Articular chondrocyte of knee joint (primary cell): ENCODE results near the gene MATCAP1. TPM values are rescaled to one million over a fixed set of nuclear protein-coding genes. Genes with fewer than 3 reads are reported as not detected.

Experiments used
- small RNA-seq: library from RNA; depleted of rRNA; stranded (forward); fragments of <200 nt; gene quantifications from one replicate; pipeline ENCODE3, GENCODE V24; 2012
- total RNA-seq: library from RNA; depleted of rRNA; stranded (reverse); fragments of >200 nt; gene quantifications from 2 replicates; pipeline ENCODE4 v1.2.3, GENCODE V29; 2012

MATCAP1 gene
- total RNA-seq: 3.7 and 4.2 TPM in 2 replicates

DNA sequence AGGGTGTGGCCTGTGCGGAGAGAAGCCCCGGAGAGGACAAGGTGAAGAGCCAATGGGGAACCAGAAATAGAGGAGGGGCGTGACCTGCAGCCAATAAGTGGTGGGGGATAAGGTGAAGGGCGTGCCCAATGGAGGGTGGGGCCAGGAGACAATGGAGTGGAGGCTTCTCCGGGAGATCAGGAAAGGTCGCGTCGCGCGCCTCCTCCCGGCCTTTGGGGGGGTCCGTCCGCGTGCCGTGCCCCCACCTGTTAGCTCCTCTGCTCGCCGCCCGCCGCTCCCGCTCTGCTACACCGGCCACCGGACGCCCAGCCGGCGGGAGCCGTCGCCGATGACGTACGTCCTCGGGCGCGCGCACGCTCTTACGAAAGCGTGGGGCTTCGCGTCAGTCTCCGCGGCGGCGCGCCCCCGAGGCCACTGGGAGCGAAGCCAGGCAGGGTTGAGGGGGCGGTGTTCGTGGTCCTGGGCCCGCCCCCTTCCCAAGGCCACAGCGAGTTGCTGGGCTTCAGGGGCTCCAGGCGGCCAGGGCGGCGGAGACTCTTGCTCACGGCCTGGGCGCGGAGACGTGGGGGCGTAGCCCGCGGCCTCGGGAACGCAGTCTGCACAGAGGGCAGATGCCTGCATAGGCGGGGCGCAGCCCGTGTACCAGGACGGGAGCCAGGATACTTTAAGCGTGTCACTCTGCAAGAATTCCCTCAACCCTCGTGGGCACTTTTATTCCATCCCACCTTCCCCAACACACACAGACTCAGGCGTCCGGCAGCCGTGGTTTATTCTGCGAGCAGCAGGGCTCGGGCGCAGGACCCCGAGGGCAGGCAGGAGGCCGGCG lies at the start of gene MATCAP1:
MATCAP1 (minus strand) TSS at position 337 of the 826 bp plus-strand sequence. CDS start 3,353 bp downstream, outside the sequence.

DNA sequence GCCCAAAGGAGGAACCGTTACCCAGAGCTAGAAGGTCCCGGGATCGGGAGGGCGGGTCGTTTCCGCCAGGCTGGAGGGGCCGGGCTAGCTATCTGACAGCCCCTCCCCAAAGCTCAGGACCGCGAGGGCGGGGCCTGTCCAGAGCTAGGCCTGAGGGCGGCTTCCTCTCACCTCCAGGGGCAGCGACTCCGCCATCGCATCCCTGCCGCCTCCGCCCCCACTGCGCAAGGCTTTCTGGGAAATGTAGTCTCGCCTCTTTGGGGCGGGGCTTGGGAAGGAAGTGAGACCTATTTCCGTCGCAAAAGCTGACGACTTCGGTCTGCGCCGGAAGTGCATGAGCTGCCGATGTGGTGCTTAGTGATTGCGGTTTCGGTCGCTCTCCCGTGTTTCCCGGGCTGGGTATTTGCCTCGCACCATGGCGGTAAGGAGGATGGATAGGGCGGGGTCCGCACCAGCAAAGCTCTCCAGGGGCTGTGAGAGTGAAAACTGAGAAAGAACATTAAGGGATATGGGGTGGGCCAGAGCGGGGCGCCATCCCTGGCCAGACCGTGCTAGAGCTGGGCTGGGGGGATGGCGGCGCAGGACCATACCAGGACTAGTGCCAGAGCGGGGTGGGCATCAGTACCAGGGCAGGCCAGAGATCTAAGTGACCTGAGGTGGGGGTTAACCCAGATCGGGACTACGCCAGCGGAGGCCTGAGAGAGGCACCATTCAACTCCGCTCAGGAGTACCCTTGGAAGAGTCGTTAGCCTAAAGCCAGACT lies 43.2 kb upstream of the MATCAP1 start, which contains the start of gene TMEM208:
TMEM208 (plus strand) TSS at position 327 of the 763 bp plus-strand sequence; CDS start at position 416, 89 bp downstream.

DNA sequence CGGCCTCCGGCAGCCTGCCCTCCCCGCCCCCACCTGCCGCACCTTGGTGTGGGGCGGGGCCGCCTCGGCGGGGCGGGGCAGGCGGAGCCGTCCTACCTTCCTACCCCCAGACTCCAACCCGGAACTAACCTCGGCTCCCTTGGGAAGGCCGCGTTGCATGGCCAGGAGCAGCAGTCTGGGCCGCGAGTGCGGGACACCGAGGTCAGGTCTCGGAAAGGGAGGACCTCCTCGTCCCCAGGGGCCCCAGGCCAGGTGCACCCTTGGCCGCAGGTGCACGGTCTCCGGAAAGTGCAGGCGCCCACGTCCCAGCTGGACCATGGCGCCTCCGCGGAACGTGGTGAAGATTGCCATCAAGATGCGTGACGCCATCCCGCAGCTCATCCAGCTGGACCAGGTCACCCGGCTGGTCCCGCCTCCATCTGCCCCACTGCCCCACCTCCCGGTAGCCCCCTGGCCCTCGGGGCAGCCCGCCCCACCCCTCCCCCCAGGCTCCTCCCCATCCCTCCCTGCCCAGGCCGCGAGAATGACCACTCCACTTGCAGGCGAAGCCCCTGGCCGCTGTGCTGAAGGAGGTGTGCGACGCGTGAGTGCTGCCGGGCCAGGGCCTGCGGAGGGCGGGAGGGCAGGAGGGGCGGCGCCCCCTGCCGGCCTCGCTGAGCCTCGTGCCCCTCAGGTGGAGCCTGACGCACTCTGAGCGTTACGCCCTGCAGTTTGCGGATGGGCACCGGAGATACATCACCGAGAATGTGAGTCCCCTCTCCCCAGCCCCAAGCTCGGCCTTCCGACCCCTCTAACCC lies 15.4 kb upstream of the MATCAP1 start, which contains the start of gene ELMO3:
ELMO3 (plus strand) TSS at position 121 of the 797 bp plus-strand sequence; CDS start at position 317, 196 bp downstream.

DNA sequence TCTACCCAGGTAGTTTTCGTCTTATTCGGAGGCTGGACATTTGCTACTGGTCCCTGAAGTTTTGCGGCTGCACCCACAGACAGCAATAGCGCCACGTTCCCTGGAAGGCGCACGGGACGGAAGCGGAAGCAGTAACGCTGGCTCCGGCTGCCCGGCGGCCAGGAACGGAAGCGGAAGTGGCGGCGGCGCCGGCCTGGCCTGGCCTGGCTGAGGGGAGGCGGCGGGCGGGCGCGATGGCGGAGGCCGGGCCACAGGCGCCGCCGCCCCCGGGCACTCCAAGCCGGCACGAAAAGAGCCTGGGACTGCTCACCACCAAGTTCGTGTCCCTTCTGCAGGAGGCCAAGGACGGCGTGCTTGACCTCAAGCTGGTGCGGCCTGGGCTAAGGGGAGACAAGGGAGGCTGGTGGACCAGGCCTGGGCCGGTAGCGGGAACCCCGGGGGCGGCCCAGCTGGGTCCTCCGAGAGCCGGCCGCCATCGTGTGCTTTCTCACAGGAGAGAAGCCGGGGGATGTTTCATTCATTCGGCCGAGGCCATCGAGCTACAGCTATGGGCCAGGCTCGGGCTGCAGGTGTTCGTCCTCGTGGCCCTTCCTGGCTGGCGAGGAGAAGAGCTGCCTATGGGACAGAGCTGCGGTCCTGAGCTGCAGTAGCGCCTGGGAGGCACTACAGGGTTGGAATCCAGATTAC lies 8.4 kb upstream of the MATCAP1 start, which contains the start of gene E2F4:
E2F4 (plus strand) TSS at position 161 of the 687 bp plus-strand sequence; CDS start at position 234, 73 bp downstream.

DNA sequence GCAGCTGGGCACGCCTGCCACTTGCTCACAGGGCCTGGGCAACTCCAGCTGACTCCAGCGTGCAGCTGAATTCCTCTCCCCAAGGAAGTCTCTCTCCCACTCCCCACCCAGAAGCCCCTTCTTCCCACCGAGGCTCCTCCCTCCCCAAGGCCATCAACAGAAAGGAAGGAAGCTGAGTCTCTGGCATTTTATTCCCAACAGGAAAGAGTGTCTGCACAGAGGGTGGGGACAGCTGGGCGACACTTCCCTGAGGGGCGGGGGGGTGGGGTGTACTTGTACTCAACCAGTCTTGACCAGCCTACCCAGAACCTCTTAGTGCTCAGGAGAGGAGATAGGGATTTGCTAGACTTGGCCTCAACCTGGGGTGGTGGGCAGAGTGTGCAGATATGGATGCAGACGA lies 6.3 kb upstream of the MATCAP1 start, which contains the start of gene EXOC3L1:
EXOC3L1 (minus strand) TSS at position 96 of the 400 bp plus-strand sequence. CDS start 460 bp downstream, outside the sequence.

DNA sequence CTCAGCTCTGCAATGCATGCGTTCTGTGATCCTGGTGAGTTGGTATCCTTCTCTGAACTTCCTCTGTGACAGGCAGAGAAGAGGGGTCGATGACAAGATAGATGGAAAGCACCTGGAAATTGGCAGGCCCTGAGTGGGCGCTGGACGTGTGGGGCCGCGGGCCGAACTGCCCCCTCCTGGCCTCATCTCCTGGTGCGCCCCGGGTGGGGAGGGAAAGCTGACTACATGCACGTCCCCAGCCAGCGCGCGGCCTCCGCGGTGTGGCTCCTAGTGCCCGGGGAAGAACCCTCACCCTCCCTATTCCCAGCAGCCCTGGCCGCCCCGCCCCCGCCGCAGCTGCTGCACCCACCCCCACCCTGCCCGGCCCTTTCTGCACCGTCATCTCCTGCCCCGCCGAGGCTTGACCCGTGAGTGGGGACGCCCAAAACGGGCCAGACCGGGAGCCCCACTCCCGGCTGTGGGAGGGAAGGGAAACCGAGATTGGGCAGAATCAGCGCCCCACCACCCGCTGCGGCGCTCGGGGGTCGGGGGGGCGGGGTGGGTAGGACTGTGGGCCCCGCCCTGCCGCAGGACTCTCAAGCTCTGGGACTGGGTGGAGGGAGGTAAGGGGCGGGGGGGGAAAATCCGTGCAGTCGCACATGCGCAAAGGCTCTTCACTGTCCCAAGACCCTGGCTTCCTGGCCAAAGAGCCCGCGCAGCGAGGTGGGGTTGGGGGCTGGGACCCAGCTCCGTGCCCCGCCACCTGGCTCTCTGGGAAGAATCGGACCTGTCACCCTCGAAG lies 13.4 kb downstream of the MATCAP1 start, which contains the start of gene NOL3:
NOL3 (plus strand) TSS at position 371 of the 781 bp plus-strand sequence.

DNA sequence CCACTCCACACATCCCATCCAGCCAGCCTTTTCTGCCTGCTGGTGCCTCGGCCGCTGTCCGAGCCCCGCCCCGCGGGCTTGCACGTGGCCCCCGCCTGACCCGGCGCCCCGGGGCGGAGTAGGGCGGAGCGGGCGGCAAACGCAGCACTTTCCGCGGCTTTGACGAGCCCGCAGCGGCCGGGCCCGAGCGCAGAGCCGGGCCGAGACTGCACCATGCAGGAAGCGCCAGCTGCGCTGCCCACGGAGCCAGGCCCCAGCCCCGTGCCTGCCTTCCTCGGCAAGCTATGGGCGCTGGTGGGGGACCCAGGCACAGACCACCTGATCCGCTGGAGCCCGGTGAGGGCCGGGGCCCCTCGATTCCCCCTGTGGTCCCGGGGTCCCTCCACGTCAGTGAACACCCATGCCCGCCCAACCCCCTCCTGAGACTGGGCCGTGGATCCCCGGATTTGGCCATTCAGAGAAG lies 19.1 kb downstream of the MATCAP1 start, which contains the start of gene HSF4:
HSF4 (plus strand) TSS at position 147 of the 463 bp plus-strand sequence; CDS start at position 214, 67 bp downstream.

DNA sequence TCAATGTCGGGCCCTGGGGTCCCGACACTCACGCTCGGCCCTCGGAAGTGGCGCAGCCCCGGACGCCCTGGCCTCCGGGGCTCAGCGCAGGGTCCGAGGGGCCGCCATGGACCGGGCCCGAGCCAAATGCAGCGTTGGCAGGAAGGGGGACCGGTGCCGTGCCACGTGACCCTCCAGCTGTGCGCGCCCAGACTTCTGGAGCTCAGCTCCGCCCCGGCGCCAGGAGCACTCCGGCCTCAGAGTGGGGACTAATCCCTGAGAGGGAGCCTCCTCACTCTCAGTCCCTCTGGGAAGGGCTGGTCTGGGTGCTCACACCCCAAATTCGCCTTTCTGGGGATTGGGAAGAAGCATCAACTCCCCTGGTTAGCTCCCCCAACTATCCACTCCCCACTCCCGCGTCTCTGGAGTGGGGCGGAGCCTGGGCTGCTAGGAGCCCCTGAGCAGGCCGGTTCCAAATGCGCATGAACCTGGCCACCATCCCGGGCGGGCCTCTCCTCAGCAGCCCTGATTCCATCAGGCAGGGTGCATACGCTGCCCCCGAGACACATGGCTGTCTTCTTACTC lies 32.8 kb downstream of the MATCAP1 start, which contains the start of gene B3GNT9:
B3GNT9 (minus strand) TSS at position 166 of the 564 bp plus-strand sequence. CDS start 513 bp downstream, outside the sequence.

Small RNA genes within 50 kb of the gene (small RNA-seq; reads per million reads assigned to genes)
- gene MIR328: 0.65 reads per million, percentile 22 among the genes with 10 or more reads in this experiment

Other genes starting within 250 kb of the MATCAP1 start
- 70.7 and 88.4 TPM in 2 replicates for gene CIAO2B, start 249.6 kb downstream of the MATCAP1 start, total RNA-seq
- gene CES2, start 248.4 kb downstream of the MATCAP1 start, total RNA-seq: 33.8 and 39.3 TPM in 2 replicates
- gene CES3, start 222.7 kb downstream of the MATCAP1 start, total RNA-seq: 0.86 TPM in 1 of 2 replicates, not detected in the other
- 3.6 and 5.0 TPM in 2 replicates for gene CES4A, start 195.4 kb downstream of the MATCAP1 start, total RNA-seq
- gene CBFB, start 154.8 kb downstream of the MATCAP1 start, total RNA-seq: 95.6 and 99.8 TPM in 2 replicates
- 19.1 and 20.8 TPM in 2 replicates for gene PHAF1, start 74.0 kb downstream of the MATCAP1 start, total RNA-seq
- 45.9 and 50.6 TPM in 2 replicates for gene B3GNT9, start 33.0 kb downstream of the MATCAP1 start, total RNA-seq
- 12.2 and 13.5 TPM in 2 replicates for gene TRADD, start 24.1 kb downstream of the MATCAP1 start, total RNA-seq
- 11.2 and 12.7 TPM in 2 replicates for gene FBXL8, start 24.0 kb downstream of the MATCAP1 start, total RNA-seq
- gene HSF4, start 19.2 kb downstream of the MATCAP1 start, total RNA-seq: 3.0 and 4.4 TPM in 2 replicates
- 14.6 and 14.9 TPM in 2 replicates for gene NOL3, start 13.4 kb downstream of the MATCAP1 start, total RNA-seq
- gene EXOC3L1, start 6.2 kb upstream of the MATCAP1 start, total RNA-seq: not detected in 2 replicates
- gene E2F4, start 8.2 kb upstream of the MATCAP1 start, total RNA-seq: 38.9 and 43.9 TPM in 2 replicates
- 0.11 and 0.13 TPM in 2 replicates for gene ELMO3, start 15.2 kb upstream of the MATCAP1 start, total RNA-seq
- gene TMEM208, start 43.2 kb upstream of the MATCAP1 start, total RNA-seq: 28.1 and 35.4 TPM in 2 replicates
- gene FHOD1, start 63.5 kb upstream of the MATCAP1 start, total RNA-seq: 7.8 and 9.0 TPM in 2 replicates
- gene SLC9A5, start 65.0 kb upstream of the MATCAP1 start, total RNA-seq: 0.86 and 1.0 TPM in 2 replicates
- 18.0 and 19.1 TPM in 2 replicates for gene PLEKHG4, start 95.6 kb upstream of the MATCAP1 start, total RNA-seq
- gene KCTD19, start 142.8 kb upstream of the MATCAP1 start, total RNA-seq: 0.11 TPM in 1 of 2 replicates, not detected in the other
- 0.43 TPM in 1 of 2 replicates, not detected in the other for gene LRRC36, start 142.9 kb upstream of the MATCAP1 start, total RNA-seq
- gene TPPP3, start 209.5 kb upstream of the MATCAP1 start, total RNA-seq: 0.22 and 0.52 TPM in 2 replicates
- 7.5 and 9.1 TPM in 2 replicates for gene ZDHHC1, start 232.5 kb upstream of the MATCAP1 start, total RNA-seq
- gene HSD11B2, start 247.2 kb upstream of the MATCAP1 start, total RNA-seq: 0.11 TPM in 1 of 2 replicates, not detected in the other